BJ (cell line): ENCODE data around the gene NMT1. TPM values are rescaled to one million over a fixed set of nuclear protein-coding genes. Genes with fewer than 3 reads are reported as not detected.

Source experiments
- CTCF ChIA-PET: fragments of 350-600 bp; formaldehyde crosslinking; extraction: SDS; loops from one replicate; lab custom pipeline; 2021; ENCODE audit warnings: antibody characterized with exemption, inconsistent platforms; lab: Yijun Ruan, JAX
- POLR2A ChIA-PET: fragments of 300-600 bp; sonication (Branson Sonifier 250); formaldehyde crosslinking; extraction: SDS; loops from one replicate; lab custom pipeline; 2021; ENCODE audit warnings: antibody characterized with exemption; lab: Charles Lee
- DNase-seq: peaks from one replicate; pipeline ENCODE4 v3.0.0-alpha.2; 2011; ENCODE audit warnings: low read depth
- H3K27me3 ChIP-seq: 2 replicates; pipeline ENCODE4 v1.6.0; 2011; ENCODE audit warnings: low read length; ENCODE audit not compliant: control insufficient read depth, insufficient read depth
- H3K36me3 ChIP-seq: 2 replicates; pipeline ENCODE4 v1.5.1; 2011; ENCODE audit warnings: low read length; ENCODE audit not compliant: control insufficient read depth, insufficient read depth
- H3K4me3 ChIP-seq: 2 replicates; pipeline ENCODE4 v1.5.1; 2011; ENCODE audit warnings: low read depth, mild to moderate bottlenecking, control low read depth, low read length
- polyA plus RNA-seq: library from polyadenylated mRNA; depleted of rRNA; stranded (reverse); fragments of >200 nt; gene quantifications from 2 replicates; pipeline ENCODE4 v1.2.3, GENCODE V29; 2011
- TF ChIP-seq, protein P1 (sequence below): IDR thresholded peaks from 2 replicates; pipeline ENCODE4 v1.5.1; 2011; ENCODE audit warnings: low read depth, mild to moderate bottlenecking, control low read depth, inconsistent platforms, low read length, moderate library complexity; ENCODE audit not compliant: insufficient read depth

Gene NMT1
- polyA plus RNA-seq, 1 experiment: 62.5 TPM

DNA sequence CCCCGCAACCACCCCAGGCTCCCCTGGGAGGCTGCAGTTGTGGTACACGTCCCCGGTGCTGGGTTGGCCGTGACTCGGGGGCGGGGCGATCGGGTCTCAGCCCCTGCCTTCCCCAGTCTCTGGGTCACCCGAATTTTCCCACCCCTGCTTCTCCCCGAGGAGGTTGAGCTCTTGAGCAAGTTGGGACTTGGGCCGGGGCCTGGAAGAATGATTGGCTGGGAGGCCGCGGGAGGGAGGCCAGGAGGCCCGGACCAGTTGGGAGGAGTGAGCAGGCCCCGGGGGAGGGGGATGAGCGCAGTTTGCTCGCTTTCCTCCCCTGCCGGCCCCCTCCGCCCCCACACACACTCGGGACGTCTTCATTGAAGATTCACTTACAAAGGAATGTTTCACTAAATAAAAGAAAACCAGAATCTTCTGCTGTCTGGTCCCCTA is 82.7 kb downstream of the NMT1 start:
- Histone ChIP-seq H3K4me3 (peak overlapping the region; percentile 38), H3K27me3 (no peaks in the 10 kb centered on the region), H3K36me3 (no peaks in the 10 kb centered on the region)
- DNase-seq: peak; percentile 56
- TF ChIP-seq, protein P1, sequence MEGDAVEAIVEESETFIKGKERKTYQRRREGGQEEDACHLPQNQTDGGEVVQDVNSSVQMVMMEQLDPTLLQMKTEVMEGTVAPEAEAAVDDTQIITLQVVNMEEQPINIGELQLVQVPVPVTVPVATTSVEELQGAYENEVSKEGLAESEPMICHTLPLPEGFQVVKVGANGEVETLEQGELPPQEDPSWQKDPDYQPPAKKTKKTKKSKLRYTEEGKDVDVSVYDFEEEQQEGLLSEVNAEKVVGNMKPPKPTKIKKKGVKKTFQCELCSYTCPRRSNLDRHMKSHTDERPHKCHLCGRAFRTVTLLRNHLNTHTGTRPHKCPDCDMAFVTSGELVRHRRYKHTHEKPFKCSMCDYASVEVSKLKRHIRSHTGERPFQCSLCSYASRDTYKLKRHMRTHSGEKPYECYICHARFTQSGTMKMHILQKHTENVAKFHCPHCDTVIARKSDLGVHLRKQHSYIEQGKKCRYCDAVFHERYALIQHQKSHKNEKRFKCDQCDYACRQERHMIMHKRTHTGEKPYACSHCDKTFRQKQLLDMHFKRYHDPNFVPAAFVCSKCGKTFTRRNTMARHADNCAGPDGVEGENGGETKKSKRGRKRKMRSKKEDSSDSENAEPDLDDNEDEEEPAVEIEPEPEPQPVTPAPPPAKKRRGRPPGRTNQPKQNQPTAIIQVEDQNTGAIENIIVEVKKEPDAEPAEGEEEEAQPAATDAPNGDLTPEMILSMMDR: no peak
- CTCF ChIA-PET: interaction anchor here (0.8 to 1.8 kb wide), 6 partner anchors 8 to 149 kb away, joined by 3 to 39 read pairs (median 4); partner anchors contain the start of gene ACBD4
- POLR2A ChIA-PET: interaction anchor here (0.6 to 0.8 kb wide), 4 partner anchors 8 to 368 kb away, joined by 3 to 7 read pairs (median 3); partner anchors contain the start of gene ACBD4

DNA sequence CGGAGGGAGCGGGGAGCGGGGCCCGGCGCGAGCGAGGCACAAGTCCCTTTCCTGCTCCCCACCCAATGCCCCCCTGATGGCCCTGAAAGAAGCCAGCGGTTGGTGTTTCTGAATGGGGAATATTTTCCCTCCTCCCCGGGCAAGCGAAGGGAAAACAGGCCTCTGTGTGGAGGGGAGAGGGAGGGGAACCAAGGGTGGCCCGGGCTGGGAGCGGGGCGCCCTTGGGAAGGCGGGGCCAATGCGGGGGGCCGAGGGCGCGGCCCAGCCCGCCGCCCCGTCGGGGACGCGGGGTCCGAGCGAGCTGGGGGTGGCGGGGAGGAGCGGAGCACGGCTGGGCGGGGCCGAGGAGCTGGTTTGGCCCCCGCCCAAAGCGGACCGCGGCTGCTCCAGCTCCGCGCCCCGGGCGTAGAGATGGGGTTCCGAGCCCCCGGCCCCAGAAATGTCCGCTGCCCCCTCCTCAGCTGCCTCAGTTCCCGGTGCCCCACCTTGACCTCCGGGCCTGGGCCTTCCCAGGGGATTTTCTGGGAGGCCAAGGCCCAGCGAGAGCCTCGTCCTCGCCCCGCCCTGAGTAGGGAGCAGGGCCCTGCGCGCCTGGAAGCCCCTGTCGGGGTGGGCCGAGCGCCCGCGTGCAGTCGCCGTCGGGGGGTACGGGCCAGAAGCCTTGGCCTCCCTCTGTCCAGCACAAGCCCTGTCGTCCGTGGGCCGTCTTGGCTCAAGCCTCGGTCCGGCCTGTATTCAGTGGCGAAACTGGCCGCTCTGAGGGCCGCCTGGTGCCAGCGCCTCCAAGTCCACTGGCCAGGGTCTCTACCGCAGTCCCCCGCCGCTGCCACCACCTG is 83.3 kb downstream of the NMT1 start:
- peak overlapping the region; percentile 38 for H3K4me3 ChIP-seq
- ChIA-PET CTCF (interaction anchor here (0.7 to 1.8 kb wide), 7 partner anchors 9 to 604 kb away, joined by 3 to 39 read pairs (median 3); partner anchors contain the start of gene ACBD4), POLR2A (interaction anchor here (0.5 to 1.8 kb wide), 5 partner anchors 8 to 369 kb away, joined by 3 to 7 read pairs (median 5); no protein-coding TSS in a partner anchor)
- no peaks in the 10 kb centered on the region for H3K27me3 ChIP-seq
- H3K36me3 ChIP-seq: no peaks in the 10 kb centered on the region
- TF ChIP-seq, protein P1: no peak
- no peak for DNase-seq

DNA sequence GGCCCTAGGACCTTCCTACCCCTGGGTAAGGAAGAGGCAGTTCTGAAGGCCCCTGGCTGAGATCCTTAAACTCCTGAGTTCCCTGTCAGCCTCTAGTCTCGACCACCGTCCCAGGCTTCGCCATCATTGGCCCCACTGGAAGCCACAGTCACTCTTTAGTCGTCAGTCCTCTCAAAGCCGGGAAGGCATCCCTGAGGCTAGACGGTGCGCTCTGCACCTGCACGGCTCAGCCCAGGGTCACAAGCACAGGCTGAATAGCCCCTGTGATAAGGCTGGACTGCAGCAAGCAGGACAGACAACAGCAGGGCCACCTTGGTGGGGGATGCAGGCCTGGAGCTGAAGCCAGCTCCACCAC is 83.9 kb downstream of the NMT1 start:
- H3K4me3 ChIP-seq: no peak overlapping the region
- DNase-seq: no peak
- no peaks in the 10 kb centered on the region; the same call in 1 of the 2 replicates for H3K36me3 ChIP-seq
- POLR2A ChIA-PET: interaction anchor here (0.6 to 1.8 kb wide), 2 partner anchors 16 to 224 kb away, joined by 6 to 7 read pairs; no protein-coding TSS in a partner anchor
- no peaks in the 10 kb centered on the region for H3K27me3 ChIP-seq
- CTCF ChIA-PET: interaction anchor here (0.7 to 1.8 kb wide), 2 partner anchors 10 to 605 kb away, joined by 3 to 39 read pairs (median 18); partner anchors contain the start of gene ACBD4
- TF ChIP-seq, protein P1: no peak

DNA sequence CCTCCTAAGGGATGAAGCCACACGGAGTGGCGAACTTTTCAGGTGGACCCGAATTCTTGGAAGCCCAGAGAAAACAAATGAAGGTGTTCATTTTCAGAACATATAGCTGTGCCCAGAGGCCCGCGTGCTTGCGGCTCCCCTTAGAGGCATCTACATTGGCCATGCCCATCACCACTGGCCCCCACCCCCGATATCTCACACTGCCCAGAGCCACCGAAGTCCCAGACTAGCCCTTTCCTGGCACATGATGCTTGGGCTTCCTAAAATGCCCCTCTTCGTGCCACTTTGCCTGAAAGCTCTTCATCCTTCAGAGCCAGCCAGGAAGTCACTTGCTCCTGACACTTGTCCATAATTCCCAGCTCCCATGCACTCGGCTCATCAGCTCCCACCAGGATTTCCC is 85.0 kb downstream of the NMT1 start:
- ChIA-PET CTCF (interaction anchor here (0.7 to 8.4 kb wide), 3 partner anchors 11 to 55 kb away, joined by 3 to 210 read pairs (median 18); partner anchors contain the start of gene ACBD4), POLR2A (no interaction called here)
- no peaks in the 10 kb centered on the region; the same call in 1 of the 2 replicates for H3K36me3 ChIP-seq
- no peaks in the 10 kb centered on the region for H3K27me3 ChIP-seq
- H3K4me3 ChIP-seq: no peak overlapping the region
- TF ChIP-seq, protein P1: no peak
- DNase-seq: no peak

DNA sequence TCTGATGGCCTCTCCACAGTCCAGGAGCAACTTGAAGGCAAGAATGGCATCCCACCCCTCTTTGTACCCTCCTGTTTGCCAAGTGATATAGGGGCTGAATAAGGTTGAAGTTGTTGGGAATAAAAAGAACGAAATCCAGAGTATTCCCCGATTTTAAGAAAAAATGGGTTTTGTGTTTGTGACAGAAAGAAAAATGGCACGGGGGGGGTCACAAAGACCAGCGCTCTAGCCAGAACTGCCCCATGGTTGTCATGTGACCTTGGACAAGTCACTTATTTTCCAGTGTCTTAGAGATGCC is 85.4 kb downstream of the NMT1 start:
- ChIA-PET CTCF (interaction anchor here (0.7 to 8.4 kb wide), 3 partner anchors 11 to 55 kb away, joined by 3 to 210 read pairs (median 18); partner anchors contain the start of gene ACBD4), POLR2A (no interaction called here)
- no peaks in the 10 kb centered on the region for H3K27me3 ChIP-seq
- no peak for DNase-seq
- no peak overlapping the region for H3K4me3 ChIP-seq
- TF ChIP-seq, protein P1: no peak
- no peaks in the 10 kb centered on the region; the same call in 1 of the 2 replicates for H3K36me3 ChIP-seq
